HepG2 (cell line): ENCODE measurements around the gene C5AR1. TPM values are rescaled to one million over a fixed set of nuclear protein-coding genes. Genes with fewer than 3 reads are reported as not detected.

Experiments used
- AHDC1 ChIP-seq: sonication (generic); formaldehyde crosslinking; IDR thresholded peaks from 2 replicates; pipeline ENCODE4 v1.5.1; 2020; ENCODE audit warnings: mild to moderate bottlenecking, missing genetic modification reagents, borderline replicate concordance
- BHLHE40 ChIP-seq: IDR thresholded peaks from 2 replicates; pipeline ENCODE4 v1.6.1; 2011; ENCODE audit warnings: low read length, improper control_type of control experiment
- ERF ChIP-seq: IDR thresholded peaks from 2 replicates; pipeline ENCODE4 v1.6.1; 2018; ENCODE audit warnings: missing biosample characterization, missing genetic modification reagents
- FOSL2 ChIP-seq: sonication (generic); formaldehyde crosslinking; IDR thresholded peaks from 2 replicates; pipeline ENCODE4 v1.4.0; 2020; ENCODE audit warnings: missing genetic modification reagents
- GATAD2A ChIP-seq: IDR thresholded peaks from 2 replicates; pipeline ENCODE4 v1.6.1; 2016
- KDM3A ChIP-seq: IDR thresholded peaks from 2 replicates; pipeline ENCODE4 v1.6.1; 2018; ENCODE audit warnings: low read depth, missing compliant biosample characterization
- KLF9 ChIP-seq: IDR thresholded peaks from 2 replicates; pipeline ENCODE4 v1.6.1; 2016; ENCODE audit warnings: low read depth
- MATR3 ChIP-seq: sonication (generic); formaldehyde crosslinking; IDR thresholded peaks from 2 replicates; pipeline ENCODE4 v1.4.0; 2020; ENCODE audit warnings: missing genetic modification reagents
- MLX ChIP-seq: IDR thresholded peaks from 2 replicates; pipeline ENCODE4 v1.6.1; 2016
- MYC ChIP-seq: sonication (generic); formaldehyde crosslinking; IDR thresholded peaks from 2 replicates; pipeline ENCODE4 v1.9.0; 2021; ENCODE audit warnings: missing genetic modification reagents, borderline replicate concordance
- NFYB ChIP-seq: sonication (generic); formaldehyde crosslinking; IDR thresholded peaks from 2 replicates; pipeline ENCODE4 v1.4.0; 2020; ENCODE audit warnings: missing genetic modification reagents
- RAD21 ChIP-seq: fragments of 450-650 bp; formaldehyde crosslinking; IDR thresholded peaks from 2 replicates; pipeline ENCODE4 v1.5.0; 2020; ENCODE audit warnings: mild to moderate bottlenecking
- SIX1 ChIP-seq: sonication (generic); formaldehyde crosslinking; IDR thresholded peaks from 2 replicates; pipeline ENCODE4 v1.4.0; 2020; ENCODE audit warnings: missing genetic modification reagents, borderline replicate concordance
- SPEN ChIP-seq: sonication (generic); formaldehyde crosslinking; IDR thresholded peaks from 2 replicates; pipeline ENCODE4 v1.5.1; 2020; ENCODE audit warnings: low read depth, mild to moderate bottlenecking, missing genetic modification reagents
- TGIF2 ChIP-seq: IDR thresholded peaks from 2 replicates; pipeline ENCODE4 v1.6.1; 2016; ENCODE audit warnings: control low read depth, missing compliant biosample characterization
- ZNF431 ChIP-seq: sonication (generic); formaldehyde crosslinking; IDR thresholded peaks from 2 replicates; pipeline ENCODE4 v1.9.0; 2022; ENCODE audit warnings: missing genetic modification reagents, low read depth, mild to moderate bottlenecking, borderline replicate concordance
- polyA plus RNA-seq, 8 experiments: library from polyadenylated mRNA; depleted of rRNA in 3 of 8; stranded (reverse) in 7 of 8; unstranded in 1 of 8; fragments of >200 nt; fragmentation: Illumina TruSeq in 4 of 8; extraction: Trizol in 4 of 8; gene quantifications; 2 replicates each; pipeline versions ENCODE4 v1.2.1 to v1.2.3, GENCODE V29; 2011 to 2016; ENCODE audit warnings: low read depth in 4 of 8, missing spikeins in 1 of 8, mixed read lengths in 1 of 8; ENCODE audit not compliant: insufficient read depth in 1 of 8
- total RNA-seq, 5 experiments: library from RNA; depleted of rRNA; stranded (reverse); fragments of >200 nt; fragmentation: Illumina TruSeq; extraction: Trizol; gene quantifications; 2 replicates each; pipeline ENCODE4 v1.2.3, GENCODE V29; 2016; ENCODE audit warnings: low read depth in 1 of 5
- TF ChIP-seq, protein P1 (sequence below): sonication (generic); formaldehyde crosslinking; IDR thresholded peaks from 2 replicates; pipeline ENCODE4 v1.4.0; 2020; ENCODE audit warnings: mild to moderate bottlenecking, missing genetic modification reagents, borderline replicate concordance
- TF ChIP-seq, protein P2 (sequence below): sonication (generic); formaldehyde crosslinking; IDR thresholded peaks from 2 replicates; pipeline ENCODE4 v1.5.0; 2020; ENCODE audit warnings: missing genetic modification reagents
- TF ChIP-seq, protein P3 (sequence below): sonication (generic); formaldehyde crosslinking; IDR thresholded peaks from 2 replicates; pipeline ENCODE4 v1.4.0; 2020; ENCODE audit warnings: mild to moderate bottlenecking, missing genetic modification reagents
- TF ChIP-seq, protein P4 (sequence below), 2 experiments: sonication (generic) in 1 of 2; formaldehyde crosslinking in 1 of 2; IDR thresholded peaks; 2 replicates each; pipeline versions ENCODE4 v1.4.0 to v1.6.1; 2018 to 2020; ENCODE audit warnings: missing genetic modification reagents in 2 of 2, borderline replicate concordance in 1 of 2, low read depth in 1 of 2, mild to moderate bottlenecking in 1 of 2, missing biosample characterization in 1 of 2

The C5AR1 gene
- total and polyA plus RNA-seq, 2 of the 13 experiments (the other 11 are each of a cell fraction or from before 2014, with no cell fraction given): 0.07 to 1.6 TPM

DNA sequence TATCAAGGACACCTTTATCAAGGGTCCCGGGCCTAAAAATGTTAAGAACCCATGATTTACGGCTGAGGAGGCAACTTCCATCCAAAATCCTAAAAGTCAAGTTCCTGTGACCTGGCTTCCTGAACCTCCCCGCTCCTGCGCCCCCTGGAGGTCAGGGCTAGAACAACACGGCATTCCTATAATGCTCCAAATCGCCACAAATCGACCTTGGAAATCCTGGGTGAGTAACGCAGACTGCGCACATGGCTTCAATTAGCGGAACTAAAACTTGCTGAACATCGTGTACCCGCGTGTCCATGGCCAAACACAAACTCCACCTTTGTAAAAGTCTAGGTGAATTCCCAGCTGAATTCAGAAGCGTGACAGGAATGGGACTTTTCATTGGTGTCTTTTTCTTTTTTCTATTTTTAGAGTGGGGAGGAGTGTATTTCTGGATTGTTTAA lies 4.3 kb upstream of the C5AR1 start (continued):
- TF ChIP-seq, protein P1, sequence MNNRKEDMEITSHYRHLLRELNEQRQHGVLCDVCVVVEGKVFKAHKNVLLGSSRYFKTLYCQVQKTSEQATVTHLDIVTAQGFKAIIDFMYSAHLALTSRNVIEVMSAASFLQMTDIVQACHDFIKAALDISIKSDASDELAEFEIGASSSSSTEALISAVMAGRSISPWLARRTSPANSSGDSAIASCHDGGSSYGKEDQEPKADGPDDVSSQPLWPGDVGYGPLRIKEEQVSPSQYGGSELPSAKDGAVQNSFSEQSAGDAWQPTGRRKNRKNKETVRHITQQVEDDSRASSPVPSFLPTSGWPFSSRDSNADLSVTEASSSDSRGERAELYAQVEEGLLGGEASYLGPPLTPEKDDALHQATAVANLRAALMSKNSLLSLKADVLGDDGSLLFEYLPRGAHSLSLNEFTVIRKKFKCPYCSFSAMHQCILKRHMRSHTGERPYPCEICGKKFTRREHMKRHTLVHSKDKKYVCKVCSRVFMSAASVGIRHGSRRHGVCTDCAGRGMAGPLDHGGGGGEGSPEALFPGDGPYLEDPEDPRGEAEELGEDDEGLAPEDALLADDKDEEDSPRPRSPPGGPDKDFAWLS (CRISPR knock-in tag): no peak
- peak; percentile 39; the same call in 1 of the 2 replicates for TF ChIP-seq SPEN (CRISPR knock-in tag)
- TF ChIP-seq ZNF431 (CRISPR knock-in tag): no peak
- peak; percentile 45; the same call in 1 of the 2 replicates for TF ChIP-seq AHDC1 (CRISPR knock-in tag)
- TF ChIP-seq MYC (CRISPR knock-in tag): peak; percentile 90
- peak; percentile 35; the same call in 1 of the 2 replicates for TF ChIP-seq RAD21 (CRISPR knock-in tag)
- 0 out of 2 replicates have a peak, but pooled peaks have one; percentile 47 for TF ChIP-seq KLF9 (CRISPR knock-in tag)
- 0 out of 2 replicates have a peak, but pooled peaks have one; percentile 59 for TF ChIP-seq MLX
- 0 out of 2 replicates have a peak, but pooled peaks have one; percentile 21 for TF ChIP-seq BHLHE40
- TF ChIP-seq TGIF2: no peak
- TF ChIP-seq MATR3 (CRISPR knock-in tag): no peak
- no peak for TF ChIP-seq SIX1 (CRISPR knock-in tag)
- TF ChIP-seq, protein P2, sequence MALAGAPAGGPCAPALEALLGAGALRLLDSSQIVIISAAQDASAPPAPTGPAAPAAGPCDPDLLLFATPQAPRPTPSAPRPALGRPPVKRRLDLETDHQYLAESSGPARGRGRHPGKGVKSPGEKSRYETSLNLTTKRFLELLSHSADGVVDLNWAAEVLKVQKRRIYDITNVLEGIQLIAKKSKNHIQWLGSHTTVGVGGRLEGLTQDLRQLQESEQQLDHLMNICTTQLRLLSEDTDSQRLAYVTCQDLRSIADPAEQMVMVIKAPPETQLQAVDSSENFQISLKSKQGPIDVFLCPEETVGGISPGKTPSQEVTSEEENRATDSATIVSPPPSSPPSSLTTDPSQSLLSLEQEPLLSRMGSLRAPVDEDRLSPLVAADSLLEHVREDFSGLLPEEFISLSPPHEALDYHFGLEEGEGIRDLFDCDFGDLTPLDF (CRISPR knock-in tag): no peak
- TF ChIP-seq NFYB: no peak
- TF ChIP-seq ERF: peak; percentile 73; the same call in 1 of the 2 replicates
- TF ChIP-seq, protein P3, sequence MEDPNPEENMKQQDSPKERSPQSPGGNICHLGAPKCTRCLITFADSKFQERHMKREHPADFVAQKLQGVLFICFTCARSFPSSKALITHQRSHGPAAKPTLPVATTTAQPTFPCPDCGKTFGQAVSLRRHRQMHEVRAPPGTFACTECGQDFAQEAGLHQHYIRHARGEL: no peak
- peak; percentile 80 for TF ChIP-seq GATAD2A (CRISPR knock-in tag)
- TF ChIP-seq, protein P4, sequence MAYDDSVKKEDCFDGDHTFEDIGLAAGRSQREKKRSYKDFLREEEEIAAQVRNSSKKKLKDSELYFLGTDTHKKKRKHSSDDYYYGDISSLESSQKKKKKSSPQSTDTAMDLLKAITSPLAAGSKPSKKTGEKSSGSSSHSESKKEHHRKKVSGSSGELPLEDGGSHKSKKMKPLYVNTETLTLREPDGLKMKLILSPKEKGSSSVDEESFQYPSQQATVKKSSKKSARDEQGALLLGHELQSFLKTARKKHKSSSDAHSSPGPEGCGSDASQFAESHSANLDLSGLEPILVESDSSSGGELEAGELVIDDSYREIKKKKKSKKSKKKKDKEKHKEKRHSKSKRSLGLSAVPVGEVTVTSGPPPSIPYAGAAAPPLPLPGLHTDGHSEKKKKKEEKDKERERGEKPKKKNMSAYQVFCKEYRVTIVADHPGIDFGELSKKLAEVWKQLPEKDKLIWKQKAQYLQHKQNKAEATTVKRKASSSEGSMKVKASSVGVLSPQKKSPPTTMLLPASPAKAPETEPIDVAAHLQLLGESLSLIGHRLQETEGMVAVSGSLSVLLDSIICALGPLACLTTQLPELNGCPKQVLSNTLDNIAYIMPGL (CRISPR knock-in tag; IDR thresholded peaks at IDR 0.05; ENCODE audit: borderline replicate concordance in 1 of 2, low read depth in 1 of 2): peak; percentile 67 to 84; a peak in 3 of 4 replicates
- no peak for TF ChIP-seq KDM3A (CRISPR knock-in tag)
- TF ChIP-seq FOSL2 (CRISPR knock-in tag): peak; percentile 80
